Endothelial cell of umbilical vein (primary cell): ENCODE data around the gene R3HDM2. TPM values are rescaled to one million over a fixed set of nuclear protein-coding genes. Genes with fewer than 3 reads are reported as not detected.
A peak's percentile ranks its signal among the peaks of the same experiment; 100 is the strongest.

Source experiments
- BruUV-seq: library from RNA; stranded (reverse); fragments of 400-500 nt; replicated peaks from 2 replicates; lab custom pipeline; 2021; lab: Mats Ljungman, UMichigan
- CTCF ChIA-PET: fragments of 300-600, 350-600 bp; sonication (Branson Sonifier 250); formaldehyde crosslinking; loops from one replicate; lab custom pipeline; 2021; ENCODE audit warnings: antibody characterized with exemption, inconsistent platforms; lab: Charles Lee
- POLR2A ChIA-PET: fragments of 300-600, 350-600 bp; sonication (Branson Sonifier 250); formaldehyde crosslinking; loops from one replicate; lab custom pipeline; 2021; ENCODE audit warnings: antibody characterized with exemption, inconsistent platforms; lab: Charles Lee
- DNase-seq: peaks from one replicate; pipeline ENCODE4 v3.0.0-alpha.2; 2011; ENCODE audit warnings: low read depth, low spot score
- FAIRE-seq: peaks from 2 replicates; lab custom pipeline; 2011; peaks lifted over from hg19 to GRCh38; lab: Jason Lieb, UNC
- H2AFZ ChIP-seq: 2 replicates; pipeline ENCODE4 v1.6.0; 2012; ENCODE audit warnings: low read depth, low read length, control low read depth, inconsistent platforms
- H3K27ac ChIP-seq: 2 replicates; pipeline ENCODE4 v1.5.1; 2011; ENCODE audit warnings: low read depth, mild to moderate bottlenecking, control low read depth, low read length, moderate library complexity; ENCODE audit not compliant: insufficient read depth
- H3K27me3 ChIP-seq, 2 experiments: 2 replicates each; pipeline versions ENCODE4 v1.6.0 to v1.6.1; 2011; ENCODE audit warnings: low read length in 2 of 2, mixed read lengths in 1 of 2; ENCODE audit not compliant: control insufficient read depth in 2 of 2, insufficient read depth in 2 of 2
- H3K36me3 ChIP-seq, 2 experiments: 2 replicates in 1 of 2; 3 replicates in 1 of 2; pipeline ENCODE4 v1.5.1; 2011; ENCODE audit warnings: low read length in 2 of 2, mild to moderate bottlenecking in 1 of 2, moderate library complexity in 1 of 2; ENCODE audit not compliant: control insufficient read depth in 2 of 2, insufficient read depth in 2 of 2; ENCODE audit errors: extremely low read depth in 1 of 2
- H3K4me1 ChIP-seq: 3 replicates; pipeline ENCODE4 v1.5.1; 2011; ENCODE audit warnings: mild to moderate bottlenecking, low read length; ENCODE audit not compliant: control insufficient read depth, insufficient read depth; ENCODE audit errors: extremely low read depth
- H3K4me2 ChIP-seq: 2 replicates; pipeline ENCODE4 v1.6.1; 2011; ENCODE audit warnings: low read length, control low read depth, mixed read lengths; ENCODE audit not compliant: insufficient read depth
- H3K4me3 ChIP-seq, 3 experiments: fragments of 200-600 bp in 1 of 3; sonication (generic), shearing (Covaris generic) in 1 of 3; replicated peaks in 1 of 3; 2 replicates each; pipeline ENCODE4 v1.5.1; 2011 to 2016; ENCODE audit warnings: control low read depth in 3 of 3, low read length in 3 of 3, mild to moderate bottlenecking in 2 of 3, inconsistent platforms in 1 of 3, low read depth in 1 of 3, moderate library complexity in 1 of 3; ENCODE audit not compliant: insufficient read depth in 1 of 3
- H3K79me2 ChIP-seq: 2 replicates; pipeline ENCODE4 v1.6.0; 2012; ENCODE audit warnings: low read length, inconsistent platforms; ENCODE audit not compliant: control insufficient read depth, insufficient read depth
- H3K9ac ChIP-seq: replicated peaks from 2 replicates; pipeline ENCODE3; 2011; ENCODE audit warnings: low read length, control low read depth; ENCODE audit not compliant: insufficient read depth; ENCODE audit errors: extremely low read depth
- H3K9me1 ChIP-seq: replicated peaks from 3 replicates; pipeline ENCODE4 v1.6.0; 2011; ENCODE audit warnings: mild to moderate bottlenecking, low read length; ENCODE audit not compliant: control insufficient read depth, insufficient read depth; ENCODE audit errors: extremely low read depth
- H3K9me3 ChIP-seq: replicated peaks from 2 replicates; pipeline ENCODE4 v1.5.1; 2012; ENCODE audit warnings: low read length, inconsistent platforms; ENCODE audit not compliant: control insufficient read depth, insufficient read depth
- H4K20me1 ChIP-seq: replicated peaks from 2 replicates; pipeline ENCODE3; 2011; ENCODE audit warnings: mild to moderate bottlenecking, low read length; ENCODE audit not compliant: control insufficient read depth, insufficient read depth; ENCODE audit errors: extremely low read depth
- EZH2 ChIP-seq: IDR thresholded peaks from 2 replicates; pipeline ENCODE4 v1.6.1; 2012; ENCODE audit warnings: borderline replicate concordance, low read depth, mild to moderate bottlenecking, moderate library complexity, low read length, inconsistent platforms; ENCODE audit not compliant: severe bottlenecking
- FOS ChIP-seq: IDR thresholded peaks from 2 replicates; pipeline ENCODE4 v1.6.1; 2011; ENCODE audit warnings: mild to moderate bottlenecking, low read length, moderate library complexity, borderline replicate concordance; ENCODE audit not compliant: insufficient read depth
- GATA2 ChIP-seq: IDR thresholded peaks from 2 replicates; pipeline ENCODE4 v1.7.0; 2011; ENCODE audit warnings: low read depth, mild to moderate bottlenecking, moderate library complexity, mixed read lengths, low read length; ENCODE audit not compliant: insufficient read length, insufficient read depth
- JUN ChIP-seq: IDR thresholded peaks from 2 replicates; pipeline ENCODE4 v1.6.1; 2011; ENCODE audit warnings: borderline replicate concordance, low read depth; ENCODE audit not compliant: insufficient read length, insufficient read depth
- MYC ChIP-seq: IDR thresholded peaks from one replicate; pipeline ENCODE4 v1.6.1; 2011; ENCODE audit warnings: mild to moderate bottlenecking, low read depth, low read length
- POLR2A ChIP-seq: IDR thresholded peaks from 2 replicates; pipeline ENCODE4 v1.6.1; 2012; ENCODE audit warnings: low read depth, mild to moderate bottlenecking, control low read depth, low read length
- POLR2AphosphoS5 ChIP-seq: IDR thresholded peaks from 2 replicates; pipeline ENCODE4 v1.6.1; 2012; ENCODE audit warnings: low read depth, mild to moderate bottlenecking, control low read depth, low read length, moderate library complexity; ENCODE audit not compliant: insufficient read depth
- dilution Hi-C: fragments of 300-500 bp; cut with MboI; formaldehyde crosslinking; loops from one replicate; pipeline ENCODE4 v1.15.0; 2019; ENCODE audit warnings: low sequenced_read_pairs; ENCODE audit not compliant: extremely low pct_ligation_motif_present
- intact Hi-C: fragments of 100-400 bp; cut with micrococcal nuclease; formaldehyde crosslinking; loops from one replicate; pipeline ENCODE4 v1.10.0; 2022
- polyA plus RNA-seq, 4 experiments: library from polyadenylated mRNA; depleted of rRNA in 3 of 4; stranded (reverse) in 3 of 4; unstranded in 1 of 4; fragments of >200 nt; gene quantifications; 2 replicates each; pipeline versions ENCODE4 v1.2.1 to v1.2.3, GENCODE V29; 2011 to 2012; ENCODE audit warnings: missing spikeins in 1 of 4
- total RNA-seq: library from RNA; stranded (reverse); gene quantifications from 2 replicates; pipeline ENCODE4 v1.2.3, GENCODE V29; 2021
- TF ChIP-seq, protein P1 (sequence below), 2 donors: IDR thresholded peaks; 1 replicate in 1 of 2; 2 replicates in 1 of 2; pipeline ENCODE4 v1.5.1; 2011; ENCODE audit warnings: low read length in 2 of 2, mild to moderate bottlenecking in 2 of 2, moderate library complexity in 2 of 2, control low read depth in 1 of 2, inconsistent platforms in 1 of 2, low read depth in 1 of 2; ENCODE audit not compliant: insufficient read depth in 1 of 2; ENCODE audit errors: extremely low read depth in 1 of 2
- TF ChIP-seq, protein P2 (sequence below): IDR thresholded peaks from 2 replicates; pipeline ENCODE4 v1.6.1; 2011; ENCODE audit not compliant: insufficient read depth, insufficient read length

R3HDM2 gene
- total and polyA plus RNA-seq, 2 donors (not counting 3 experiments of a cell fraction or from before 2014, with no cell fraction given) = 26.1 to 31.3 TPM

DNA sequence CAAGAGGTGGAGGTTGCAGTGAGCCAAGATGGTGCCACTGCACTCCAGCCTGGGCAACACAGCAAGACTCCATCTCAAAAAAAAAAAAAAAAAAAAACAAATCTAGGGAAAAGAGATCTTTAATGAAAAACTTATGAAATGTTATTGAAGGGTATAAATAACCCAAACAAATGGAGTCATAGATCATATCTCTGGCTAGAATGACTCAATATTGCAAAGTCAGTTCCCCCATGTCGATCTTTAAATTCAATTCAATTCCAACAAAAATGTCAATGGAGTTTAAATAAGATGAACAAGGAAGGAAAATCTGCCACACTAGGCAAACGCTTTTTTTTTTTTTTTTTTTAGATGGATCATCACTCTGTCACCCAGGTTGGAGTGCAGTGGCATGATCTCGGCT is 78.7 kb downstream of the R3HDM2 start:
- no peaks in the 10 kb centered on the region for H4K20me1 ChIP-seq
- no peaks in the 10 kb centered on the region for H3K4me1 ChIP-seq
- DNase-seq (no peak), FAIRE-seq (no peak)
- TF ChIP-seq GATA2 (peak; percentile 30), MYC (no peak)
- no peak overlapping the region for H3K4me3 ChIP-seq
- H3K27me3 ChIP-seq = no peaks in the 10 kb centered on the region
- intact Hi-C loops = no loop called here
- H3K27ac ChIP-seq = no peak overlapping the region
- H3K9me1 ChIP-seq = no peaks in the 10 kb centered on the region
- no peaks in the 10 kb centered on the region for H3K9me3 ChIP-seq
- H3K9ac ChIP-seq = no peak overlapping the region
- CTCF ChIA-PET = interaction anchor here (1.9 to 2.0 kb wide), 2 partner anchors 37 to 101 kb away, joined by 4 read pairs; no protein-coding TSS in a partner anchor
- H3K36me3 ChIP-seq = no peaks in the 10 kb centered on the region
- POLR2A ChIA-PET = no interaction called here
- no peak overlapping the region for H2AFZ ChIP-seq
- no peak overlapping the region for H3K4me2 ChIP-seq
- dilution Hi-C loops = no loop called here
- H3K79me2 ChIP-seq = no peaks in the 10 kb centered on the region
- no TSS peak for BruUV-seq

DNA sequence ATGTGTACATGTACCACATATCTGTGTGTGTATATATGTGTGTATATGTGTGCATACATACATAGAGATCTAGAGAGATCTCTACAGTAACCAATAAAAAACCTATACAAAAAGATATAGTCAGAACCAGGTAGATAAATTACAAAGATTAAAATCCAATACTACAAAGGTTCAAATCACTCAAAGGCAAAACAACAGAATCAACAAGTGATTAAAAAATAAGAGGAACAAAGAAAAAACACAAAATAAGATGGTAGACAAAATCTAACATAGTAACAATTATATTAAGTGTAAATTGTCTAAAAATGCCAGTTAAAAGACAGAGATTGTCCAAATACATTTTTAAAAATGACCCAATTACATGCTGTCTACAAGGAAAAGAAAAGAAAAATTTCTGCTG is 83.6 kb downstream of the R3HDM2 start:
- no peak for TF ChIP-seq POLR2A
- TF ChIP-seq FOS = no peak
- no peak for TF ChIP-seq POLR2AphosphoS5
- no peak for TF ChIP-seq JUN
- no peak for TF ChIP-seq EZH2
- TF ChIP-seq, protein P1, sequence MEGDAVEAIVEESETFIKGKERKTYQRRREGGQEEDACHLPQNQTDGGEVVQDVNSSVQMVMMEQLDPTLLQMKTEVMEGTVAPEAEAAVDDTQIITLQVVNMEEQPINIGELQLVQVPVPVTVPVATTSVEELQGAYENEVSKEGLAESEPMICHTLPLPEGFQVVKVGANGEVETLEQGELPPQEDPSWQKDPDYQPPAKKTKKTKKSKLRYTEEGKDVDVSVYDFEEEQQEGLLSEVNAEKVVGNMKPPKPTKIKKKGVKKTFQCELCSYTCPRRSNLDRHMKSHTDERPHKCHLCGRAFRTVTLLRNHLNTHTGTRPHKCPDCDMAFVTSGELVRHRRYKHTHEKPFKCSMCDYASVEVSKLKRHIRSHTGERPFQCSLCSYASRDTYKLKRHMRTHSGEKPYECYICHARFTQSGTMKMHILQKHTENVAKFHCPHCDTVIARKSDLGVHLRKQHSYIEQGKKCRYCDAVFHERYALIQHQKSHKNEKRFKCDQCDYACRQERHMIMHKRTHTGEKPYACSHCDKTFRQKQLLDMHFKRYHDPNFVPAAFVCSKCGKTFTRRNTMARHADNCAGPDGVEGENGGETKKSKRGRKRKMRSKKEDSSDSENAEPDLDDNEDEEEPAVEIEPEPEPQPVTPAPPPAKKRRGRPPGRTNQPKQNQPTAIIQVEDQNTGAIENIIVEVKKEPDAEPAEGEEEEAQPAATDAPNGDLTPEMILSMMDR (IDR thresholded peaks at IDR 0.05; ENCODE audit: extremely low read depth in 1 of 2, insufficient read depth in 1 of 2, low read depth in 1 of 2, low read length in 2 of 2) = no peak
- TF ChIP-seq MYC = no peak
- no peak for TF ChIP-seq GATA2
- TF ChIP-seq, protein P2, sequence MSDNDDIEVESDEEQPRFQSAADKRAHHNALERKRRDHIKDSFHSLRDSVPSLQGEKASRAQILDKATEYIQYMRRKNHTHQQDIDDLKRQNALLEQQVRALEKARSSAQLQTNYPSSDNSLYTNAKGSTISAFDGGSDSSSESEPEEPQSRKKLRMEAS = no peak
- CTCF ChIA-PET = no interaction called here
- POLR2A ChIA-PET = no interaction called here
- Histone ChIP-seq H3K27ac (no peak overlapping the region), H3K9me1 (no peaks in the 10 kb centered on the region), H3K4me3 (no peak overlapping the region), H3K9me3 (no peaks in the 10 kb centered on the region), H4K20me1 (no peaks in the 10 kb centered on the region), H3K36me3 (no peaks in the 10 kb centered on the region), H3K4me2 (no peak overlapping the region), H3K27me3 (no peaks in the 10 kb centered on the region), H3K79me2 (no peaks in the 10 kb centered on the region), H2AFZ (no peak overlapping the region), H3K9ac (no peak overlapping the region), H3K4me1 (no peaks in the 10 kb centered on the region)
- intact Hi-C loops (no loop called here), dilution Hi-C loops (no loop called here)
- FAIRE-seq = no peak
- no peak for DNase-seq
- BruUV-seq = no TSS peak
